GM12878 (cell line): ENCODE data around the gene INSIG2. TPM values are rescaled to one million over a fixed set of nuclear protein-coding genes. Genes with fewer than 3 reads are reported as not detected.

ENCODE experiments used
- ATAC-seq: fragments of 200-7000 bp; cut with Tn5 transposase; 3 replicates; pipeline ENCODE4 v1.9.1; 2020; ENCODE audit warnings: mild to moderate bottlenecking, moderate library complexity
- BruUV-seq: library from RNA; stranded (reverse); fragments of 400-500 nt; replicated peaks from 2 replicates; lab custom pipeline; 2021; lab: Mats Ljungman, UMichigan
- CTCF ChIA-PET: fragments of 300-600 bp; sonication (Branson Sonifier 250); formaldehyde crosslinking; extraction: SDS; loops from one replicate; lab custom pipeline; 2021; ENCODE audit warnings: inconsistent platforms; lab: Yijun Ruan, JAX
- POLR2A ChIA-PET: fragments of 350-600 bp; formaldehyde crosslinking; extraction: SDS; loops from one replicate; lab custom pipeline; 2021; ENCODE audit warnings: inconsistent platforms; lab: Charles Lee
- RAD21 ChIA-PET: fragments of 300-600 bp; sonication (Branson Sonifier 250); formaldehyde crosslinking; loops from one replicate; lab custom pipeline; 2023; ENCODE audit warnings: antibody characterized with exemption; ENCODE audit not compliant: unreplicated experiment; lab: Charles Lee
- SMC1A ChIA-PET: fragments of 300-600 bp; sonication (Branson Sonifier 250); formaldehyde crosslinking; loops from one replicate; lab custom pipeline; 2023; ENCODE audit not compliant: unreplicated experiment, uncharacterized antibody; lab: Charles Lee
- DNase-seq: peaks from one replicate; pipeline ENCODE4 v3.0.0-alpha.2; 2011; ENCODE audit warnings: low read depth, low spot score
- FAIRE-seq: peaks from 3 replicates; lab custom pipeline; 2011; peaks lifted over from hg19 to GRCh38; lab: Jason Lieb, UNC
- H2AFZ ChIP-seq: 2 replicates; pipeline ENCODE4 v1.6.0; 2011; ENCODE audit warnings: low read depth, low read length, control low read depth; ENCODE audit not compliant: control insufficient read depth
- H3K27ac ChIP-seq: 2 replicates; pipeline ENCODE4 v1.5.1; 2011; ENCODE audit warnings: control low read depth; ENCODE audit not compliant: control insufficient read depth, insufficient read depth
- H3K27me3 ChIP-seq, 2 experiments: replicated peaks in 1 of 2; 2 replicates each; pipeline versions ENCODE4 v1.6.0 to v1.6.1; 2011; ENCODE audit warnings: low read length in 1 of 2; ENCODE audit not compliant: control insufficient read depth in 2 of 2, insufficient read depth in 2 of 2
- H3K36me3 ChIP-seq, 2 experiments: 2 replicates each; pipeline ENCODE4 v1.5.1; 2011; ENCODE audit warnings: low read length in 1 of 2; ENCODE audit not compliant: control insufficient read depth in 2 of 2, insufficient read depth in 2 of 2
- H3K4me1 ChIP-seq: 2 replicates; pipeline ENCODE4 v1.6.1; 2011; ENCODE audit warnings: mild to moderate bottlenecking, low read length, moderate library complexity, mixed read lengths; ENCODE audit not compliant: control insufficient read depth, insufficient read depth
- H3K4me2 ChIP-seq: 2 replicates; pipeline ENCODE4 v1.6.0; 2011; ENCODE audit warnings: control low read depth; ENCODE audit not compliant: control insufficient read depth, insufficient read depth
- H3K4me3 ChIP-seq: fragments of 200-600 bp; sonication (generic); 2 replicates; pipeline ENCODE4 v1.5.1; 2016
- H3K79me2 ChIP-seq: 2 replicates; pipeline ENCODE4 v1.6.0; 2011; ENCODE audit warnings: low read length; ENCODE audit not compliant: control insufficient read depth, insufficient read depth
- H3K9ac ChIP-seq: 2 replicates; pipeline ENCODE4 v1.8.0; 2011; ENCODE audit warnings: low read length, control low read depth, mixed read lengths; ENCODE audit not compliant: control insufficient read depth, insufficient read depth
- H3K9me3 ChIP-seq: replicated peaks from 3 replicates; pipeline ENCODE4 v1.5.1; 2011; ENCODE audit warnings: mild to moderate bottlenecking, low read length; ENCODE audit not compliant: control insufficient read depth, insufficient read depth
- H4K20me1 ChIP-seq: 2 replicates; pipeline ENCODE4 v1.6.0; 2011; ENCODE audit not compliant: control insufficient read depth, insufficient read depth
- ATF7 ChIP-seq: fragments of 450-650 bp; IDR thresholded peaks from 2 replicates; pipeline ENCODE4 v1.6.1; 2016; ENCODE audit warnings: low read depth, mild to moderate bottlenecking
- BRCA1 ChIP-seq: IDR thresholded peaks from 2 replicates; pipeline ENCODE4 v1.6.1; 2011; ENCODE audit warnings: low read depth, low read length, improper control_type of control experiment
- EP300 ChIP-seq, 2 experiments: fragments of 150-350 bp in 1 of 2; IDR thresholded peaks; 2 replicates each; pipeline ENCODE4 v1.6.1; 2011 to 2012; ENCODE audit warnings: low read depth in 2 of 2, low read length in 2 of 2, borderline replicate concordance in 1 of 2, improper control_type of control experiment in 1 of 2, inconsistent platforms in 1 of 2; ENCODE audit not compliant: control insufficient read depth in 1 of 2
- FOXK2 ChIP-seq: fragments of 450-650 bp; IDR thresholded peaks from 2 replicates; pipeline ENCODE4 v1.6.1; 2017; ENCODE audit warnings: mild to moderate bottlenecking, moderate library complexity
- HDAC2 ChIP-seq: fragments of 200-600 bp; sonication (generic); IDR thresholded peaks from 2 replicates; pipeline ENCODE4 v1.6.1; 2017
- IRF4 ChIP-seq: IDR thresholded peaks from 2 replicates; pipeline ENCODE4 v1.6.1; 2011; ENCODE audit warnings: low read depth, low read length
- JUNB ChIP-seq: IDR thresholded peaks from 2 replicates; pipeline ENCODE4 v1.6.1; 2016; ENCODE audit warnings: antibody characterized with exemption, mild to moderate bottlenecking
- NBN ChIP-seq: fragments of 450-650 bp; IDR thresholded peaks from 2 replicates; pipeline ENCODE4 v1.6.1; 2016
- NR2F1 ChIP-seq: fragments of 450-650 bp; conservative IDR thresholded peaks from 2 replicates; pipeline ENCODE4 v1.6.1; 2017; ENCODE audit warnings: mild to moderate bottlenecking
- POU2F2 ChIP-seq: IDR thresholded peaks from 3 replicates; pipeline ENCODE4 v1.6.1; 2011; ENCODE audit warnings: low read depth, mild to moderate bottlenecking, low read length, borderline replicate concordance
- RAD21 ChIP-seq: IDR thresholded peaks from 2 replicates; pipeline ENCODE4 v1.6.1; 2011; ENCODE audit warnings: mild to moderate bottlenecking, low read depth, low read length, moderate library complexity; ENCODE audit not compliant: insufficient read depth
- SPI1 ChIP-seq: IDR thresholded peaks from 2 replicates; pipeline ENCODE4 v1.6.1; 2011; ENCODE audit warnings: low read depth, mild to moderate bottlenecking, low read length, moderate library complexity, borderline replicate concordance; ENCODE audit not compliant: insufficient read depth
- STAT3 ChIP-seq: IDR thresholded peaks from 2 replicates; pipeline ENCODE4 v1.6.1; 2011; ENCODE audit warnings: low read depth, low read length, improper control_type of control experiment
- SUPT20H ChIP-seq: IDR thresholded peaks from 2 replicates; pipeline ENCODE4 v1.6.1; 2011; ENCODE audit warnings: low read depth, mild to moderate bottlenecking, low read length, moderate library complexity, borderline replicate concordance; ENCODE audit not compliant: control insufficient read depth
- SUZ12 ChIP-seq: fragments of 200-600 bp; sonication (generic); IDR thresholded peaks from one replicate; pipeline ENCODE4 v1.6.1; 2018; ENCODE audit warnings: antibody characterized with exemption, mild to moderate bottlenecking; ENCODE audit not compliant: unreplicated experiment
- TAF1 ChIP-seq: IDR thresholded peaks from 2 replicates; pipeline ENCODE4 v1.6.1; 2011; ENCODE audit warnings: mild to moderate bottlenecking, low read depth, low read length, borderline replicate concordance
- WRNIP1 ChIP-seq: IDR thresholded peaks from 2 replicates; pipeline ENCODE4 v1.6.1; 2011; ENCODE audit warnings: low read depth, low read length, improper control_type of control experiment, borderline replicate concordance
- WGBS: methylation state at CpG from one replicate; pipeline ENCODE4 v1.1.6; 2016; ENCODE audit warnings: low lambda C conversion rate; ENCODE audit not compliant: insufficient replicate concordance, insufficient coverage; ENCODE audit errors: missing lambda C conversion rate; 5-methylcytosine and 5-hydroxymethylcytosine counted together
- in situ Hi-C: fragments of 300-500 bp; cut with MboI; formaldehyde crosslinking; loops from 9 replicates; pipeline ENCODE4 v1.14.3; 2018; ENCODE audit warnings: mixed read lengths
- intact Hi-C: fragments of 100-400 bp; cut with micrococcal nuclease; formaldehyde crosslinking; loops from one replicate; pipeline ENCODE4 v1.14.2; 2022; ENCODE audit not compliant: unreplicated experiment
- polyA plus RNA-seq, 11 experiments: library from polyadenylated mRNA; depleted of rRNA in 4 of 11; unstranded in 6 of 11; stranded (reverse) in 5 of 11; fragments of >200 nt; fragmentation: Nextera tagmentation in 4 of 11; fragmentation: Illumina TruSeq in 1 of 11; extraction: Ambion mirVana in 4 of 11; extraction: Trizol in 1 of 11; gene quantifications; 1 replicate in 1 of 11; 2 replicates in 10 of 11; pipeline versions ENCODE4 v1.2.1 to v1.2.3, GENCODE V29; 2011 to 2016; ENCODE audit warnings: inconsistent platforms in 2 of 11, missing spikeins in 2 of 11, low read depth in 1 of 11
- total RNA-seq, 4 experiments: library from RNA; depleted of rRNA in 3 of 4; stranded (reverse); fragments of >200 nt in 3 of 4; fragmentation: Illumina TruSeq in 1 of 4; extraction: Trizol in 1 of 4; gene quantifications; 2 replicates each; pipeline versions ENCODE4 v1.2.1 to v1.2.3, GENCODE V29; 2013 to 2021

INSIG2 gene
- total and polyA plus RNA-seq, 10 of the 15 experiments (the other 5 are each of a cell fraction or from before 2014, with no cell fraction given) = 4.9 to 92.7 (median 12.0) TPM

DNA sequence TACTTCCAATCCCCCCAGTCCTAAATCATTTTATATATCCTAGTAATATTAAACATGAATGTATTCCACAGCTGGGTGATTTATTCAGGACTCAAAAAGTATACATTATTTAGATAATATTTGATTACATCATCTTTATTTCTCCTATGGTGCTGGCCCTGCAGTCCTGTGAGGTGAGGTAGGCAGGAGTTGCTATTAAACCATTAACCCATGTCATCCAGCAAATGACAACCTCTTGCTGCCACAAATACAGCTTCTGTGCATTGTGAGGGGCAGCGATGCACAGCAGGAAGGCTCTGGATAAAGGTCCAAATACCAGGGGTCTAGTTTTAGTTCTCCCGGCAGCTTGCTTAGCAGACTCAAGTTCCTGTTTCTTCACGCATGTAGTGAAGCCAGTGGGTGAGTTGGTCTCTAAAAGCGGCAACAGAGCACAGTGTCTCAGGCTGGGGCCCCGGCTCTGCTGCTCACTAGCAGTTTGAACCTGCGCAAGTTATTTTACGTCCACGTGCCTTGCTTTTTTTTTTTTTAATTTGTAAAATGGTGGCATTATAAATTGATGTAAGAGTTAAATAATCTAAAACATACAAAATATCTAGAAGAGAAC is 36.1 kb downstream of the INSIG2 start:
- intact Hi-C loops (no loop called here), in situ Hi-C loops (no loop called here)
- H3K27ac ChIP-seq = no peak overlapping the region
- no peak overlapping the region for H3K4me3 ChIP-seq
- 61% methylated on average over 8 of the region's 8 CpGs for WGBS
- ChIA-PET SMC1A (interaction anchor here (1.5 to 2.3 kb wide), 3 partner anchors 10 to 69 kb away, joined by 4 to 11 read pairs (median 7); no protein-coding TSS in a partner anchor), RAD21 (interaction anchor here (1.7 to 2.7 kb wide), 2 partner anchors 19 to 34 kb away, joined by 6 to 11 read pairs; no protein-coding TSS in a partner anchor), CTCF (interaction anchor here (1.5 to 2.8 kb wide), 4 partner anchors 20 to 77 kb away, joined by 4 to 9 read pairs (median 6); no protein-coding TSS in a partner anchor), POLR2A (no interaction called here)
- H3K27me3 ChIP-seq = no peaks in the 10 kb centered on the region
- H3K9ac ChIP-seq = no peak overlapping the region
- no peak for DNase-seq
- H3K9me3 ChIP-seq = no peaks in the 10 kb centered on the region
- FAIRE-seq = no peak
- no TSS peak for BruUV-seq
- no peaks in the 10 kb centered on the region for H4K20me1 ChIP-seq
- no peaks in the 10 kb centered on the region for H3K4me1 ChIP-seq
- no peak overlapping the region for H3K4me2 ChIP-seq
- ATAC-seq = peak; percentile 44; the same call in 2 of the 3 replicates
- H3K79me2 ChIP-seq = no peaks in the 10 kb centered on the region
- TF ChIP-seq POU2F2 (no peak), NBN (no peak), ATF7 (peak; percentile 86), WRNIP1 (no peak), SUPT20H (no peak)
- no peak overlapping the region for H2AFZ ChIP-seq
- no peaks in the 10 kb centered on the region for H3K36me3 ChIP-seq

DNA sequence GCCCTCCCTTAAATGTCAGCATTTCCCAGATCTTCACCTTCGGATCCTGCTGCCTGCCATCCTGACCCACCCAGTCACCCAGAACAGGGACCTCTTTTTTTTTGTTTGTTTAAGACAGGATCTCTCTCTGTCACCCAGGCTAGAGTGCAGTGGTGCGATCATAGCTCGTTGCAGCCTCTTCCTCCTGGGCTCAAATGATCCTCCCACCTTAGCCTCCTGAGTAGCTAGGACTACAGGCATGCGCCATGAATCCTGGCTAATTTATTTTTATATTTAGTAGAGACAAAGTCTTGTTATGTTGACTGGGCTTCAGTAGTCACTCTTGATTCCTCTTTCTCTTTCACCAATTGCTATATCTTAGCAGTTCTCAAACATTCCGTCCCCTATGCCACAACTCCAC is 39.0 kb downstream of the INSIG2 start:
- CTCF ChIA-PET = interaction anchor here (0.5 to 1.2 kb wide), 2 partner anchors 12 to 66 kb away, joined by 3 read pairs; no protein-coding TSS in a partner anchor
- no TSS peak for BruUV-seq
- in situ Hi-C loops = no loop called here
- no peak overlapping the region for H2AFZ ChIP-seq
- no peaks in the 10 kb centered on the region for H3K4me1 ChIP-seq
- SMC1A ChIA-PET = no interaction called here
- TF ChIP-seq TAF1 = no peak
- no peak for TF ChIP-seq STAT3
- TF ChIP-seq SPI1 = no peak
- TF ChIP-seq BRCA1 = no peak
- no peak for TF ChIP-seq RAD21
- no peak for TF ChIP-seq NR2F1
- TF ChIP-seq FOXK2 = no peak
- TF ChIP-seq IRF4 = no peak
- TF ChIP-seq HDAC2 = no peak
- TF ChIP-seq SUZ12 = no peak
- no peak for TF ChIP-seq JUNB
- no peak for TF ChIP-seq EP300 (IDR thresholded peaks at IDR 0.05; ENCODE audit: borderline replicate concordance in 1 of 2, control insufficient read depth in 1 of 2, low read depth in 2 of 2, low read length in 2 of 2)
- H3K4me2 ChIP-seq = no peak overlapping the region
- DNase-seq = no peak
- RAD21 ChIA-PET = no interaction called here
- H3K27me3 ChIP-seq = no peaks in the 10 kb centered on the region
- whole genome bisulfite sequencing = 34% methylated on average over 5 of the region's 5 CpGs
- H3K36me3 ChIP-seq = no peaks in the 10 kb centered on the region
- H3K9me3 ChIP-seq = no peaks in the 10 kb centered on the region
- H4K20me1 ChIP-seq = no peaks in the 10 kb centered on the region
- no peaks in the 10 kb centered on the region for H3K79me2 ChIP-seq
- no peak overlapping the region for H3K27ac ChIP-seq
- no peak overlapping the region for H3K9ac ChIP-seq
- intact Hi-C loops = no loop called here
- no peak overlapping the region for H3K4me3 ChIP-seq
- ATAC-seq = no peak
- FAIRE-seq = no peak
- POLR2A ChIA-PET = no interaction called here
